ENCODE data around the gene GPC2.

Gene GPC2

DNA sequence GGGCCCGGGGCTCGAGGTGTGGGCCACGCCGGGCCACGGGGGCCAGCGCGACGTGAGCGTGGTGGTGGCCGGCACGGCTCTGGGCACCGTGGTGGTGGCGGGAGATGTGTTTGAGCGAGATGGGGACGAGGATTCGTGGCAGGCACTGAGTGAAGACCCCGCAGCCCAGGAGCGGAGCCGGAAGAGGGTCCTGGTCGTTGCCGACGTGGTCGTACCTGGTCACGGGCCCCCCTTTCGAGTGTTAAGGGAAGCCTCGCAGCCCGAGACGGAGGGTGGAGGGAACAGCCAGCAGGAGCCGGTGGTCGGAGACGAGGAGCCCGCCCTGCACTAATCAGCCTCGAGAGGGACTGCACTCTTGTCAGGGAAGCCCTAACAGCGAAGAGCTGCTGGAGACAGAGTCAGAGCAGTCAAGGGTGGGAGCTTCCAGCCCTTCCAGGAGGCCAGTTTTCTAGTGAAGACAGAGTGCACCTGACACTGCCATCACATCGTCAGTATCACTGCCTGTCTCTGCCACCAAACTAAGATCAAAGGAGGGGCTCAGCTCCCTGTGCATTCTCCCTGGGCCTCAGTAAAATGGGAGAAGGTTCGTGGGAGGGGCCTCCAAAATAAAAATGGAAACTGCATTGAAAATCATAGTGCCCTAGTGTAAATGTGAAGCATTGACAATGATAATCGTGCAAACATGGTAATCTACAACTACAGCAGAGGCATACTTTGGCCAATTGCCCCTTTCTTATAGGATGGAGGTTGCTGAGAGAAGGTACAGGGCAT is 49.1 kb downstream of the GPC2 start:
- TF ChIP-seq, protein P1, sequence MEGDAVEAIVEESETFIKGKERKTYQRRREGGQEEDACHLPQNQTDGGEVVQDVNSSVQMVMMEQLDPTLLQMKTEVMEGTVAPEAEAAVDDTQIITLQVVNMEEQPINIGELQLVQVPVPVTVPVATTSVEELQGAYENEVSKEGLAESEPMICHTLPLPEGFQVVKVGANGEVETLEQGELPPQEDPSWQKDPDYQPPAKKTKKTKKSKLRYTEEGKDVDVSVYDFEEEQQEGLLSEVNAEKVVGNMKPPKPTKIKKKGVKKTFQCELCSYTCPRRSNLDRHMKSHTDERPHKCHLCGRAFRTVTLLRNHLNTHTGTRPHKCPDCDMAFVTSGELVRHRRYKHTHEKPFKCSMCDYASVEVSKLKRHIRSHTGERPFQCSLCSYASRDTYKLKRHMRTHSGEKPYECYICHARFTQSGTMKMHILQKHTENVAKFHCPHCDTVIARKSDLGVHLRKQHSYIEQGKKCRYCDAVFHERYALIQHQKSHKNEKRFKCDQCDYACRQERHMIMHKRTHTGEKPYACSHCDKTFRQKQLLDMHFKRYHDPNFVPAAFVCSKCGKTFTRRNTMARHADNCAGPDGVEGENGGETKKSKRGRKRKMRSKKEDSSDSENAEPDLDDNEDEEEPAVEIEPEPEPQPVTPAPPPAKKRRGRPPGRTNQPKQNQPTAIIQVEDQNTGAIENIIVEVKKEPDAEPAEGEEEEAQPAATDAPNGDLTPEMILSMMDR (IDR thresholded peaks at IDR 0.05; ENCODE audit: borderline replicate concordance, control extremely low read depth, extremely low read depth, insufficient read depth, missing control alignments) = no peak
- DNase-seq (ENCODE audit: low spot score) = no peak
- in situ Hi-C loops (cut with MboI; ENCODE audit: low sequenced_read_pairs, unreplicated experiment) = no loop called here

DNA sequence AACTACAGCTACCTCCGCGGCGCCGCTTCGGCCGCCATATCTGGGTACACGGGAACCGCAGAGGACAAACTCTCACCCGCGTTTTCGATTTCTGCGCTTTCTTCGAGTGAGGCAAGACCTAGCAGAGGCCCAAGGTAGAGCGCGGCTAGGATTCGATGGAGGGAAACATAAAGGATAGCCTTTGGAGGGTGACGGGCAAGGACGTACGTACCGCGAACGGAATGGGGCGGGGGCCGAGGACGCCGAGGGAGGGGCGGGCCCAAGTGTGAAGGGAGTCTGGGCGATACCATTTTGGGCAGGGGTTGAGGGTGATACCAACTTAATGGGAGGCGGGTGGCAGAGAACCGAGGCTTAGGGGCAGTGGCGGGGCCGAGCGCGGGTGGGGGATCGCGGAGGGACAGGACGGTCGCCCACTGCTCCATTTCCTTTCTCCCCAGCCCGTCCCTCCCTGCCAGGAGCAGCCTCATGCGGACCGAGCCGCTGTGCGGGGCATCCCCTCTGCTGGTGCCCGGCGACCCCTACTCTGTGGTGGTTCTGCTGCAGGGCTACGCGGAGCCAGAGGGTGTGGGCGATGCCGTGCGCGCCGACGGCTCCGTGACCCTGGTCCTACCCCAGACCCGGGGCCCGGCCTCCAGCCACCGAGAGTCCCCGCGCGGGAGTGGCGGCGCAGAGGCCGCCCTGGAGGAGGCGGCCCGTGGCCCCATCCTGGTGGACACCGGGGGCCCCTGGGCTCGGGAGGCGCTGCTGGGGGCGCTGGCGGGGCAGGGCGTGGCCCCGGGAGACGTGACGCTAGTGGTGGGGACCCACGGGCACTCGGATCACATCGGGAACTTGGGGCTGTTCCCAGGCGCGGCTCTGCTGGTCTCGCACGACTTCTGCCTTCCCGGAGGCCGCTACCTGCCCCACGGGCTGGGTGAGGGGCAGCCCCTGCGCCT is 50.0 kb downstream of the GPC2 start, which contains the start of gene MBLAC1:
Gene MBLAC1, plus strand, starts transcription at position 37 of the 935 bp plus-strand sequence. Its CDS starts 429 bp downstream, at position 466.
- TF ChIP-seq, protein P1 (IDR thresholded peaks at IDR 0.05; ENCODE audit: borderline replicate concordance, control extremely low read depth, extremely low read depth, insufficient read depth, missing control alignments) = no peak
- peak; percentile 93 for DNase-seq (ENCODE audit: low spot score)
- in situ Hi-C loops (cut with MboI; ENCODE audit: low sequenced_read_pairs, unreplicated experiment) = no loop called here

DNA sequence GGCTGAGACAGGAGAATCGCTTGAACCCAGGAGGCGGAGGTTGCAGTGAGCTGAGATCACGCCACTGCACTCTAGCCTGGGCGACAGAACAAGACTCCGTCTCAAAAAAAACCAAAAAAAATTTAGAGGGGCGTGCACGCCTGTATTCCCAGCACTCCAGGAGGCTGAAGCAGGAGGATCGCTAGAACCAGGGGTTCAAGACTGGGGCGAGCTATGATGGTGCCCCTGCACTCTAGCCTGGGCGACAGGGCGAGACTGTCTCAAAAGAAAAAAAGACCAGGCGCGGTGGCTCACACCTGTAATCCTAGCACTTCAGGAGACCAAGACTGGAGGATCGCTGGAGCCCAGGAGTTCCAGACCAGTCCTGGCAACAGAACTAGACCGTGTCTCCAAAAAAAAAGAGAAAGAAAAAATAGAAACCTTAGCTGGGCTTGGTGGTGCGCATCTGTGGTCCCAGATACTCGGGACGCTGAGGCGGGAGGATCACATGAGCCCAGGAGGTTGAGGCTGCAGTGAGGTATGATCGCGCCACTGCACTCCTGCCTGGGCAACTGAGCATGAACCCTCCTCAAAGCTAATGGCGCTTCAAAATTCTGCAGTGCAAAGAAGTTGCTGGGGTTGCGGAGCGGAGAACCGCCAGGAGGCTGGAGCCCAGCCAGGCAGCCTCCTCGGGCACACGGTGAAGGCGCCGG is 50.8 kb downstream of the GPC2 start:
- no peak for DNase-seq (ENCODE audit: low spot score)
- in situ Hi-C loops (cut with MboI; ENCODE audit: low sequenced_read_pairs, unreplicated experiment) = no loop called here
- TF ChIP-seq, protein P1 (IDR thresholded peaks at IDR 0.05; ENCODE audit: borderline replicate concordance, control extremely low read depth, extremely low read depth, insufficient read depth, missing control alignments) = no peak

DNA sequence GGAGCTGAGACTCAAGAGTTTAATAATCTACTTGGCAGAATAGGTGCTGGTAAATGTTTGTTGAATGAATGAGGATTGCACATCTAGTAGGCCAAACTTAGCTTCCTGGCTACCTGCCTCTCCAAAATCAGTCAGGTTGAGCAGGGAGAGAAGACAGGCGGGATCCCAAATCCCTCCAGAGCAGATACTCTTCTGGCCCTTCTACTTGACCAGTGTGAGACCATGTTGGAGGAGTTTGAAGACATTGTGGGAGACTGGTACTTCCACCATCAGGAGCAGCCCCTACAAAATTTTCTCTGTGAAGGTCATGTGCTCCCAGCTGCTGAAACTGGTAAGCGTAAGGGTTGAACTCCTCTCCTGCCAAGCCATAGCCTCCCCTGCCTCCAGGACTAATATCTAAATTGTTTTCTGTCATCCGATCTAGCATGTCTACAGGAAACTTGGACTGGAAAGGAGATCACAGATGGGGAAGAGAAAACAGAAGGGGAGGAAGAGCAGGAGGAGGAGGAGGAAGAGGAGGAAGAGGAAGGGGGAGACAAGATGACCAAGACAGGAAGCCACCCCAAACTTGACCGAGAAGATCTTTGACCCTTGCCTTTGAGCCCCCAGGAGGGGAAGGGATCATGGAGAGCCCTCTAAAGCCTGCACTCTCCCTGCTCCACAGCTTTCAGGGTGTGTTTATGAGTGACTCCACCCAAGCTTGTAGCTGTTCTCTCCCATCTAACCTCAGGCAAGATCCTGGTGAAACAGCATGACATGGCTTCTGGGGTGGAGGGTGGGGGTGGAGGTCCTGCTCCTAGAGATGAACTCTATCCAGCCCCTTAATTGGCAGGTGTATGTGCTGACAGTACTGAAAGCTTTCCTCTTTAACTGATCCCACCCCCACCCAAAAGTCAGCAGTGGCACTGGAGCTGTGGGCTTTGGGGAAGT is 52.6 kb downstream of the GPC2 start:
- TF ChIP-seq, protein P1 (IDR thresholded peaks at IDR 0.05; ENCODE audit: borderline replicate concordance, control extremely low read depth, extremely low read depth, insufficient read depth, missing control alignments) = no peak
- in situ Hi-C loops (cut with MboI; ENCODE audit: low sequenced_read_pairs, unreplicated experiment) = no loop called here
- DNase-seq (ENCODE audit: low spot score) = no peak

DNA sequence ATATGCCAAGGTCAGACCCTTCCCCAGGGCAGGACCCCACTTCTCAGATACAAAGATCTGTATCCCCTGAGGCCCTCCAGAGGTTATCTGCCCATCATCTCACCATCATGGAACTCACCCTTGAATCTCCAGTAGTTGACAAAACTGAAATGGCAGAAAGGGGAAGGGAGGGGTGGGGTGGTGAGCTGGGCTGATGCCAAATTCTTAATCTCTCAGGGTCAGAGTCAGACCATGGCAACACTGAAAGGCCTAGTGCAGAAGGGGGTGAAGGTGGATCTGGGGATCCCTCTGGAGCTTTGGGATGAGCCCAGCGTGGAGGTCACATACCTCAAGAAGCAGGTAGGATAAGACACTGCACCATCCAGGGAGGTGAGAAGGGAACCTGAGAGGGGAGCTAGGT is 54.6 kb downstream of the GPC2 start:
- DNase-seq (ENCODE audit: low spot score) = no peak
- in situ Hi-C loops (cut with MboI; ENCODE audit: low sequenced_read_pairs, unreplicated experiment) = no loop called here
- TF ChIP-seq, protein P1 (IDR thresholded peaks at IDR 0.05; ENCODE audit: borderline replicate concordance, control extremely low read depth, extremely low read depth, insufficient read depth, missing control alignments) = no peak
